IMR-90 (cell line): ENCODE results near the gene ELL2. TPM values are rescaled to one million over a fixed set of nuclear protein-coding genes. Genes with fewer than 3 reads are reported as not detected.

ENCODE experiments used
- ATAC-seq: fragments of 200-7000 bp; cut with Tn5 transposase; 2 replicates; pipeline ENCODE4 v1.9.1; 2020; ENCODE audit warnings: low read depth, mild to moderate bottlenecking, moderate library complexity
- BruUV-seq: library from RNA; stranded (reverse); fragments of 400-500 nt; replicated peaks from 2 replicates; lab custom pipeline; 2021; lab: Mats Ljungman, UMichigan
- CTCF ChIA-PET: fragments of 300-600 bp; formaldehyde crosslinking; extraction: SDS; loops from one replicate; lab custom pipeline; 2021; ENCODE audit warnings: antibody characterized with exemption; lab: Yijun Ruan, JAX
- POLR2A ChIA-PET: fragments of 300-600 bp; sonication (Branson Sonifier 250); formaldehyde crosslinking; loops from one replicate; lab custom pipeline; 2022; ENCODE audit warnings: antibody characterized with exemption; ENCODE audit not compliant: unreplicated experiment; lab: Charles Lee
- DNase-seq: peaks from one replicate; pipeline ENCODE4 v3.0.0; 2013
- H2AFZ ChIP-seq: replicated peaks from 2 replicates; pipeline ENCODE3; 2013; ENCODE audit warnings: low read length, mild to moderate bottlenecking; ENCODE audit not compliant: poor library complexity
- H2AK5ac ChIP-seq: 2 replicates; pipeline ENCODE4 v1.6.1; 2013; ENCODE audit warnings: low read depth, low read length, inconsistent platforms
- H2AK9ac ChIP-seq: replicated peaks from 2 replicates; pipeline ENCODE3; 2013; ENCODE audit warnings: mild to moderate bottlenecking, low read depth, low read length, moderate library complexity; ENCODE audit not compliant: poor library complexity
- H2BK120ac ChIP-seq: 2 replicates; pipeline ENCODE4 v1.6.1; 2013; ENCODE audit warnings: low read depth, low read length, inconsistent platforms
- H2BK15ac ChIP-seq: 3 replicates; pipeline ENCODE4 v1.6.1; 2013; ENCODE audit warnings: low read depth, low read length, inconsistent platforms
- H2BK20ac ChIP-seq: 2 replicates; pipeline ENCODE4 v1.6.1; 2013; ENCODE audit warnings: low read depth, mild to moderate bottlenecking, inconsistent platforms, low read length, moderate library complexity
- H2BK5ac ChIP-seq: 2 replicates; pipeline ENCODE4 v1.6.1; 2013; ENCODE audit warnings: mild to moderate bottlenecking, low read depth, low read length, inconsistent platforms; ENCODE audit not compliant: poor library complexity, severe bottlenecking
- H3K14ac ChIP-seq: replicated peaks from 2 replicates; pipeline ENCODE4 v1.6.1; 2013; ENCODE audit warnings: low read depth, low read length, inconsistent platforms
- H3K18ac ChIP-seq: 2 replicates; pipeline ENCODE4 v1.6.1; 2013; ENCODE audit warnings: low read depth, low read length, control low read depth
- H3K23ac ChIP-seq: 2 replicates; pipeline ENCODE4 v1.6.1; 2013; ENCODE audit warnings: low read depth, low read length, inconsistent platforms
- H3K27ac ChIP-seq: 2 replicates; pipeline ENCODE4 v1.5.1; 2013; ENCODE audit warnings: mild to moderate bottlenecking, control low read depth, low read length; ENCODE audit not compliant: insufficient read depth
- H3K27me3 ChIP-seq: 2 replicates; pipeline ENCODE4 v1.6.1; 2013; ENCODE audit warnings: low read length; ENCODE audit not compliant: control insufficient read depth, insufficient read depth
- H3K36me3 ChIP-seq: 2 replicates; pipeline ENCODE4 v1.6.1; 2013; ENCODE audit warnings: low read length, mixed read lengths; ENCODE audit not compliant: control insufficient read depth, insufficient read depth
- H3K4ac ChIP-seq: 2 replicates; pipeline ENCODE4 v1.6.1; 2013; ENCODE audit warnings: low read depth, low read length, inconsistent platforms
- H3K4me1 ChIP-seq: 2 replicates; pipeline ENCODE4 v1.6.1; 2013; ENCODE audit warnings: low read length, mixed read lengths; ENCODE audit not compliant: control insufficient read depth, insufficient read depth
- H3K4me2 ChIP-seq: 2 replicates; pipeline ENCODE4 v1.6.1; 2013; ENCODE audit warnings: low read depth, mild to moderate bottlenecking, control low read depth, low read length, moderate library complexity
- H3K4me3 ChIP-seq: 2 replicates; pipeline ENCODE4 v1.5.1; 2013; ENCODE audit warnings: low read depth, mild to moderate bottlenecking, control low read depth, low read length, moderate library complexity; ENCODE audit not compliant: insufficient read depth
- H3K56ac ChIP-seq: 2 replicates; pipeline ENCODE4 v1.6.1; 2013; ENCODE audit warnings: low read length, inconsistent platforms; ENCODE audit not compliant: insufficient read depth; ENCODE audit errors: extremely low read depth
- H3K79me1 ChIP-seq, 2 experiments: 2 replicates each; pipeline ENCODE4 v1.6.1; 2013; ENCODE audit warnings: low read length in 2 of 2, inconsistent platforms in 1 of 2, low read depth in 1 of 2
- H3K9ac ChIP-seq: 2 replicates; pipeline ENCODE4 v1.6.1; 2013; ENCODE audit warnings: low read depth, low read length, control low read depth
- H3K9me1 ChIP-seq: 2 replicates; pipeline ENCODE4 v1.6.1; 2013; ENCODE audit warnings: low read length, inconsistent platforms; ENCODE audit not compliant: insufficient read depth
- H3K9me3 ChIP-seq: 2 replicates; pipeline ENCODE4 v1.6.1; 2013; ENCODE audit warnings: low read length; ENCODE audit not compliant: control insufficient read depth, insufficient read depth
- H4K20me1 ChIP-seq: 2 replicates; pipeline ENCODE4 v1.6.1; 2013; ENCODE audit warnings: low read length, inconsistent platforms; ENCODE audit not compliant: insufficient read depth
- H4K5ac ChIP-seq: 2 replicates; pipeline ENCODE4 v1.6.1; 2013; ENCODE audit warnings: mild to moderate bottlenecking, low read depth, low read length, control low read depth
- H4K8ac ChIP-seq, 2 experiments: 2 replicates each; pipeline ENCODE4 v1.6.1; 2013; ENCODE audit warnings: low read depth in 2 of 2, low read length in 2 of 2, control low read depth in 1 of 2, inconsistent platforms in 1 of 2
- H4K91ac ChIP-seq: 2 replicates; pipeline ENCODE4 v1.6.1; 2013; ENCODE audit warnings: low read depth, low read length, inconsistent platforms; ENCODE audit not compliant: insufficient read depth
- ELK1 ChIP-seq: fragments of 150-350 bp; IDR thresholded peaks from 2 replicates; pipeline ENCODE4 v1.6.1; 2016; ENCODE audit warnings: low read depth, mild to moderate bottlenecking, low read length, moderate library complexity, borderline replicate concordance
- MXI1 ChIP-seq: IDR thresholded peaks from 2 replicates; pipeline ENCODE4 v1.6.1; 2012; ENCODE audit warnings: low read depth, mild to moderate bottlenecking, low read length, moderate library complexity, borderline replicate concordance
- RFX5 ChIP-seq: IDR thresholded peaks from 2 replicates; pipeline ENCODE4 v1.8.0; 2012; ENCODE audit warnings: low read depth, mild to moderate bottlenecking, low read length, moderate library complexity
- WGBS, 2 experiments: methylation state at CpG; one replicate each; pipeline versions ENCODE4 v1.1.5 to v1.1.7; 2013; ENCODE audit warnings: missing lambda C conversion rate in 2 of 2; ENCODE audit not compliant: insufficient read length in 1 of 2; ENCODE audit errors: extremely low coverage in 2 of 2; 5-methylcytosine and 5-hydroxymethylcytosine counted together
- dilution Hi-C: fragments of 300-500 bp; cut with HindIII; formaldehyde crosslinking; loops from one replicate; pipeline ENCODE4 v1.14.3; 2018; ENCODE audit warnings: low sequenced_read_pairs; ENCODE audit not compliant: unreplicated experiment
- in situ Hi-C: fragments of 300-500 bp; cut with MboI; formaldehyde crosslinking; loops from 3 replicates; pipeline ENCODE4 v1.14.3; 2019; ENCODE audit warnings: low sequenced_read_pairs, inconsistent platforms, mixed read lengths
- intact Hi-C: fragments of 100-400 bp; cut with micrococcal nuclease; formaldehyde crosslinking; loops from 2 replicates; pipeline ENCODE4 v1.10.0; 2022
- polyA plus RNA-seq, 3 experiments: library from polyadenylated mRNA; depleted of rRNA; stranded (reverse); fragments of >200 nt; gene quantifications; 2 replicates each; pipeline ENCODE4 v1.2.3, GENCODE V29; 2012; ENCODE audit warnings: low replicate concordance in 1 of 3
- total RNA-seq: library from RNA; depleted of rRNA; stranded (reverse); fragments of >200 nt; gene quantifications from 2 replicates; pipeline ENCODE4 v1.2.3, GENCODE V29; 2012

ELL2 gene
- total and polyA plus RNA-seq, 2 of the 4 experiments (the other 2 are of a cell fraction): 61.4 to 92.5 TPM

DNA sequence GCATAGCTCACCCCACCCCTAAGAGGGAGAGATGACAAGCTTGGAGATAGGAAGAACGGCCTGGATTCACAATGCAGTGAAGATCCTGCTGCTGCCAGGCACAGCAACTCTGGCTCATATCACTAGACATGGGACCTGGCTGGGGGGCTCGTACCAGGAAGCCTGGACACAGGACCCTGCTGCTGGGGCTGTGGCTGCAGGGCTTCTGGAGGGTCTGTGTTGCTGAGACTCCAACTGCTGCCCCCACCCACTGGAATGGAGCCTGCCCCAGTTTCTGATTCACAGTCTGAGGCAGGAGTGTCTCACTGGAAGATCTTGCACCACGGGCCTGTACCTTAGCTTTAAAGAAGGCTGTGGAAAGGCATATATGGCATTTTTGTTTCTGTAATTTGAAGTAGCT lies 108.2 kb downstream of the ELL2 start:
- Histone ChIP-seq H3K14ac (no peak overlapping the region), H3K9me1 (peaks cover 14% of the 10 kb centered on the region), H3K23ac (no peak overlapping the region), H2AK9ac (no peak overlapping the region), H2AFZ (no peak overlapping the region), H3K36me3 (no peaks in the 10 kb centered on the region), H3K27me3 (no peaks in the 10 kb centered on the region), H3K9me3 (no peaks in the 10 kb centered on the region), H3K56ac (no peak overlapping the region), H3K4me3 (no peak overlapping the region), H3K27ac (no peak overlapping the region), H2BK20ac (no peak overlapping the region), H2BK120ac (no peak overlapping the region; the same call in 1 of the 2 replicates), H3K18ac (no peak overlapping the region), H3K9ac (no peak overlapping the region), H2BK5ac (no peak overlapping the region), H4K5ac (no peak overlapping the region), H3K4me2 (no peak overlapping the region), H3K4ac (no peak overlapping the region), H4K91ac (no peak overlapping the region), H3K79me1 (peaks cover 0 to 21% of the 10 kb centered on the region in 2 experiments; a peak in 2 of 4 replicates), H3K4me1 (peaks cover 19% of the 10 kb centered on the region), H4K20me1 (no peaks in the 10 kb centered on the region), H4K8ac (no peak overlapping the region), H2AK5ac (no peak overlapping the region; the same call in 1 of the 2 replicates), H2BK15ac (no peak overlapping the region)
- ATAC-seq: no peak
- BruUV-seq: no TSS peak
- dilution Hi-C loops (no loop called here), intact Hi-C loops (loop anchor here (10.0 kb wide), 1 partner anchor 291 kb away; no protein-coding TSS in a partner anchor), in situ Hi-C loops (loop anchor here (10.0 kb wide), 1 partner anchor 751 kb away; no protein-coding TSS in a partner anchor)
- CTCF ChIA-PET: interaction anchor here (0.9 kb wide), 1 partner anchor 72 kb away, joined by 3 read pairs; no protein-coding TSS in a partner anchor
- POLR2A ChIA-PET: no interaction called here
- WGBS, 2 experiments: no CpG with 5 or more reads among the region's 3 CpGs
- TF ChIP-seq RFX5 (no peak), ELK1 (no peak), MXI1 (no peak)
- DNase-seq: no peak
